HG02588 (cell line): Measurements from ENCODE around the gene CCDC61.

Source experiments
- ATAC-seq: cut with Tn5 transposase; IDR thresholded peaks from one replicate; pipeline ENCODE4 v1.9.1; 2021; ENCODE audit warnings: mild to moderate bottlenecking, moderate library complexity; ENCODE audit not compliant: unreplicated experiment

The CCDC61 gene

DNA sequence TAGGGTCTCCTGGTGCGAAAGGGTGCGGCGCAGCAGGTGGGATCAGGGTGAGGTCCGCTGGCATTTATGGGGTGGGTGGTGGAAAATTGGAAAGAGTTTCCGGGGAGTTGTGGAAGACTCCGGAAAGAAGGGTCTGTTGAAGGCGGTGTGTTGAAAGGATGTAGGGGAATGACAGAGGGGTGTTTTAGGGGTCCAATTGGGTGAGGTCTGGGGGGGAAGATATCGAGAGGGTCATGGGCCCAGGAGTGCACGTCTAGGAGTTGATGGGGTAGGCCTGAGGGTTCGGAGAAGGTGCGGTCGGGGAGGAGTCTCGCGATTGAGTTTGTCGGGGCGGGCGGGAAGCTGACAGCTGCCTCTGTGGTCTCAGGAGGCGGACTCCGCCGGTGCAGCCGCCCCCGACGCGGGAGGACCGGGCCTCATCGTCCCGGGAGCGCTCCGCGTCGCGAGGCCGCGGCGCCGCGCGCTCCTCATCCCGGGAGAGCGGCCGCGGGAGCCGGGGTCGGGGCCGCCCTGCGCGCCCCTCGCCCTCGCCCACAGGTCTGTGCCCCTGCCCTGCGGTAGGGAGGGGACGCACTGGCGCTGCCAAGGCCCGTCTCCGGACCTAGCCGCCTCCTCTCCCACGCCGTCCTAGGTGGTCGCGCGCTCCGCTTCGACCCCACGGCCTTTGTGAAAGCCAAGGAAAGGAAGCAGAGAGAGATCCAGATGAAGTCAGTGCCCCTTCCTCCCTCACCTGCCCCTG lies 20.6 kb downstream of the CCDC61 start:
- ATAC-seq: no peak

GRCh38 chr19:46016426-46017094 lies 21.3 kb downstream of the CCDC61 start:
- peak; percentile 55 for ATAC-seq

DNA sequence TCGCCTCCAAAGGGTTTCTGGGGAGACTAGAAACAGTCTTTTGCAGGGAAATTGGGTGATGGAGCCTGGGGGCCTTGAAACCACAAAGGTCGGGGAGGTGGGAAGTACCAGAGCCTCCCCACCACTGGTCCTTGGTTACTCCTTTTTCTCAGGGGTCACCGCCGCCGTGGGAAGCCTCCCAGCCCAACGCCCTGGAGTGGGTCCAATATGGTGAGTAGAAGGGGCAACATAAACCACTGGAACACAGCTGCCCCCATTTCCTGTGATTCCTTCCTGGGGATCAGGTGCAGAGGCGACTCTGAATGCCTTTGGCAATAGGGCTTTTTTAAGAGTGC lies 21.8 kb downstream of the CCDC61 start:
- ATAC-seq: no peak

DNA sequence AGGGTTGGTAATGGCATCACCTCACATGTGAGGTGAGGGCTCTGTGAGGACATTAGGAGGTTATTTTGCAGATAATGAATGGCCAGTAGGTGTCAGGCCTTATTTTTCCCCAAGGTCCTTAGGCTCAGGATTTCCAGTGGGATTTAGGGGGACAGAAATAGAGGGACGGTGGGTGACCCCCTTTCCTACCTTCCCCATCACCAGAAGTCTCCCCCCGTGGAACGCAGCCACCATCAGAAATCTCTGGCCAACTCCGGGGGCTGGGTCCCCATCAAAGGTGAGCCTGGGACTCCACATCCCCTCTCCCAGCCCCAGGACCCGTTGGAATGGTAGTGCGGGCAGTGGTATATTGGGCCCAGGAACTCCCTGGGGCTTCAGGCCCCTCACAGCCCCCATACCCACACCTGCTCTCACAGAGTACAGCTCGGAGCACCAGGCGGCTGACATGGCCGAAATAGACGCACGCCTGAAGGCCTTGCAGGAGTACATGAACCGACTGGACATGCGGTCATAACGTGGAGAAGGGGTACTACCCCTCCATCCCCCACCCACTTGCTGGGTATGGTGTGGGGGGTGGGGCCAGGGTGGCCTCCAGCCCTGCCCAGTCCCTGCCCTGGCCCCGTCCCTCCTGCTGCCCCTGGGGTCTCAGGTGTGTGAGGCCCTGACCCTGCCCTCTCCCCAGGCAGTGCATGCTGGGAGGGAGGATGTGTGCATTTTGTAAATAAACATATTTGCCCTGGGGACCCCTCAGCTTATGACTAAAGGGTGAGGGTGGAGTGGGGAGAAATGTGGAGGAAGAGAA lies 22.8 kb downstream of the CCDC61 start:
- ATAC-seq: no peak

- ATAC-seq: no peak
These were observed 23.5 kb downstream of the CCDC61 start for GRCh38 chr19:46018729-46019251.

DNA sequence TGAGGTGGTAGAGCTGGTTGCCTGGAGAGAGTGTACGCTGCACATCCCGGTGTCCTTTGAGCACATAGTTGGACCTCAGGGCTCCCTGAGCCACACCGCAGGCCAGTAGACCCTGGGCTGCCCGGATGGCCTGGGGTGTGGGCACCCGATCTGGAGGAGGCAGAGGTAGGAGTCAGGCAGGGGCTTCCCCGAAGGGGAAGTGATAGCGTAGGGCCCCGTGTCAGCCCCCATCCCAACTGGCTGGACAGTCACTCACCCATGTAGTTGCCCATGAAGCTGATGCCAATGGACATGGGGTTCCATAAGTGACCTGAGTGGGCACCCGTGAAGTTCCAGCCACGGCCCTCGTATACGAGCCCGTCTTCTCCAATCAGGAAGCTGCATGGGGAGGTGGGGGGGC lies 24.0 kb downstream of the CCDC61 start:
- no peak for ATAC-seq

- no peak for ATAC-seq
These were observed 25.5 kb downstream of the CCDC61 start for GRCh38 chr19:46020819-46021125.

DNA sequence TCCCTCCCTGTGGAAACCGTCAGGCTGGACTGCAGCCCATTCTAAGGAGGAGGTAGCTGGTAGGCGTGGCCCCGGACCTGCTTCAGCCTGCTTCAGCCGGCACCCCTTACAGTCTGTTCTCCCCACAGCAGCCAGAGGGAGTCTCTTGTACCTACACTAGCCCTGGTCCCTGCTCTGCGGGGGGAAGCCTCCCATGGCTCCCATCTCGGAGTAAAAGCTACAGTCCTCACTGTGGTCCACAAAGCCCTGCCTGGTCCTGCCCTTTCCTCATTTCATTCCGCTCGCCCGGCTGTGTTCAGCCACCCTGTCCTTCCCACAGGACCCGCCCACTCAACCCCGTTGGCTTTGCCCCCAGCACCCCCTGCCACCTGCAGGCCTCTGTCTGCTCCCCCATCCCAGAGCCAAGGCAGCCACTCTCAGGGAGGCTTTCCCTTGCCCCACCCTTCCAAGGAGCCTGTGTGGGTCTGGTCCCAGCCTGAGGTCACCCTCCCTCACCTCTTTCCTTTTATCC lies 26.3 kb downstream of the CCDC61 start:
- ATAC-seq: no peak

- no peak for ATAC-seq
These were observed 26.8 kb downstream of the CCDC61 start for GRCh38 chr19:46022061-46022430.

GRCh38 chr19:46022431-46023310 lies 27.4 kb downstream of the CCDC61 start, which contains the start of gene PGLYRP1:
TSS of gene PGLYRP1 (minus strand) at chr19:46023053. CDS start at chr19:46023021, 32 bp downstream.
- ATAC-seq: no peak

- no peak for ATAC-seq
These were observed 28.1 kb downstream of the CCDC61 start for GRCh38 chr19:46023311-46023779.

DNA sequence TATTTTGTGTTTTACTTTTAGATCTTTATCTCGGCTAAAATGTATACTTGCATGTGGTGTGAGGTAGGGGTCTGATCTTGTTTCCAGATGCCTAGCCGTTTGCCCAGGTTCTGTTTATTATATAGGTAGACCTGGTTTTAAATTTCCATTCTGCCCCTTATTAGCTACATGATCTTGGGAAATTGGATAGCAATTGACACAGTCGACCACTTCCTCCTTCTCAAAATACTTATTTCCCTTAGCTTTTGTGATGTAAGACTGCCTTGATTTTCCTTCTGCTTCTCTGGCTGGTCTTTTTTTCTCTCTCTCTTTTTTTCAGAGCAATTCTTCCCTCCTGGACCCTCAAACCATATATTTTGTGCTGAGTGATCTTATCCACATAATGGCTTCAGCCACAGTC lies 30.6 kb downstream of the CCDC61 start:
- ATAC-seq: no peak

GRCh38 chr19:46030812-46031550 lies 35.7 kb downstream of the CCDC61 start:
- ATAC-seq: no peak

DNA sequence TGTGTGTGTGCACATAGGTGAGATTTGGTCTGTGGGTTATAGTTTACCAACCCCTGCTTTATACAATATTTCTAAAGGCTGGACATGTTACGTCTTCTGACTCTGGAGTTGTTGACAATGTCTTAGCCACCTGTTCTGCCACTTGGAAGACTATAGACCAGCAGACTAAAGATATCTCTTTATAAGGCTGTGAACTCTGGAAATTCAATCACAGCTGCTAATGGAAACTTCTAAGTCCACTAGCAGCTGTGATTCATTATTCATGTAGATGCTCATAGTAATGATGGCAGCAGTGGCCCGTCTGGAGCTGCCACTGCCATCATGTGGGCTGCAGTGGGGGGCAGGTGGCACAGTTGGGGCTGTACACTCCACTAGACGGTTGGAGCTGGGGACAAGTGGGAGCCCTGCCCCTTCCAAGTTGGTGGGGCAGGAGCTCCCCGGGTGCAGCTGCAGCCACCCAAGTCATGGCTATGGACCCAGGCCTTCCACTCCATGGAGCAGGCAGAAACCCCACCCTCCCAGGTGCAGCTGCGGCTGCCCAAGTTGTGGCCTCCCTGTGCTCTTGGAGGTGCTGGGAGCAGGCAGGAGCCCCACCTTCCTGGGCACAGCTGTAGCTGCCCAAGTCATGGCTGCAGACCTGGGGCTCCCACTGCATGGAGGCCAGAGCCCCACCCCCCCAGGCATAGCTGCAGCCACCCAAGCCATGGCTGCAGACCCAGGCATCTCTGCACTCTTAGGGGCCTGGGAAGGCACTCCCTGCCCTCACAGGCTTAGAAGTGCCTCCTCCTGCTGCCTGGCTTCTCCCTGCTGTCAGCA lies 36.7 kb downstream of the CCDC61 start:
- no peak for ATAC-seq

DNA sequence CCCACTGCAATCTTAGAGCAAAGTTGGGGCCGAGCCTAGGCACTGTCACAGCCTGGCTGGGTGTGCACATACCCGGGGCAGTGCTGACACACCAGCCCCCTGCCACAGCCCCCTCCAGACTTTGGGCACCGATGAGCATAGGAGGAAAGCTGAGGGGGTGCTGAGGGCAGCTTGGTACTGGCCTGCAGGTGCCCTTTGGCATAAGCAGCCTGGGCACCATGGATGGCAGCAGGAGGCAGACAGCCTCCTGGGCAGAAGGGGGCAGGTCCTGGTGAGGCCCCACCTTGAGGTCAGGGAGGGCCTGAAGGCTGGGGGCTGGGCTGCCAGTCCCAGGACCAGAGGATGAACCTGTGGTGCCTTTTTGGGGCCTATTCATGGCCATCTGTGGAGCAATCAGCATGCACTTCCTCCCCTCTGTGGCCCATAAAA lies 37.3 kb downstream of the CCDC61 start:
- no peak for ATAC-seq

GRCh38 chr19:46033401-46033800 lies 38.1 kb downstream of the CCDC61 start:
- ATAC-seq: no peak

GRCh38 chr19:46035546-46035945 lies 40.3 kb downstream of the CCDC61 start:
- no peak for ATAC-seq

GRCh38 chr19:46035986-46036743 lies 40.9 kb downstream of the CCDC61 start:
- no peak for ATAC-seq
